Immature natural killer cell (primary cell): Measurements from ENCODE around the gene FAM53B. TPM values are rescaled to one million over a fixed set of nuclear protein-coding genes. Genes with fewer than 3 reads are reported as not detected.
A peak's percentile ranks its signal among the peaks of the same experiment; 100 is the strongest.

Experiments
- DNase-seq, 3 donors: peaks; one replicate each; pipeline ENCODE4 v3.0.0; 2022; ENCODE audit warnings: mixed read lengths in 1 of 3
- H3K27ac Mint-ChIP-seq, 6 donors: one replicate each; pipeline ENCODE4 v1.8.0; 2020; ENCODE audit warnings: mixed read lengths in 6 of 6, mild to moderate bottlenecking in 5 of 6, inconsistent platforms in 4 of 6, moderate library complexity in 3 of 6
- H3K27me3 Mint-ChIP-seq, 3 donors: one replicate each; pipeline ENCODE4 v1.8.0; 2020 to 2021; ENCODE audit warnings: low read depth in 3 of 3, mild to moderate bottlenecking in 3 of 3, mixed read lengths in 3 of 3, moderate library complexity in 3 of 3, inconsistent platforms in 1 of 3
- H3K36me3 Mint-ChIP-seq, 3 donors: one replicate each; pipeline ENCODE4 v1.8.0; 2020; ENCODE audit warnings: mixed read lengths in 3 of 3, inconsistent platforms in 2 of 3, mild to moderate bottlenecking in 2 of 3
- H3K4me1 Mint-ChIP-seq, 2 donors: one replicate each; pipeline ENCODE4 v1.8.0; 2020; ENCODE audit warnings: inconsistent platforms in 2 of 2, mild to moderate bottlenecking in 2 of 2, mixed read lengths in 2 of 2, moderate library complexity in 1 of 2
- H3K4me3 Mint-ChIP-seq, 5 donors: one replicate each; pipeline ENCODE4 v1.8.0; 2020; ENCODE audit warnings: mild to moderate bottlenecking in 5 of 5, mixed read lengths in 5 of 5, inconsistent platforms in 3 of 5, moderate library complexity in 3 of 5
- H3K9me3 Mint-ChIP-seq, 6 donors: one replicate each; pipeline ENCODE4 v1.8.0; 2020; ENCODE audit warnings: mild to moderate bottlenecking in 6 of 6, mixed read lengths in 6 of 6, inconsistent platforms in 4 of 6, moderate library complexity in 3 of 6
- polyA plus RNA-seq, 3 donors: library from polyadenylated mRNA; unstranded; fragments of 300-500 nt; fragmentation: Illumina TruSeq; gene quantifications; one replicate each; pipeline ENCODE4 v1.2.3, GENCODE V29; 2021

FAM53B gene
- polyA plus RNA-seq, 3 donors from 2014 or later, result 12.1 to 62.1 (median 23.8) TPM

- H3K36me3 Mint-ChIP-seq, result peaks cover 0 to 3% (median 0%) of the 10 kb centered on the region in 3 donors
- peak overlapping the region in 1 of 6 donors; percentile 67 for H3K27ac Mint-ChIP-seq
- no peaks in the 10 kb centered on the region for H3K9me3 Mint-ChIP-seq
- H3K27me3 Mint-ChIP-seq, result peaks cover 2 to 13% (median 11%) of the 10 kb centered on the region in 3 donors
- no peak for DNase-seq
- H3K4me3 Mint-ChIP-seq, result no peak overlapping the region
- no peaks in the 10 kb centered on the region for H3K4me1 Mint-ChIP-seq
Measured at GRCh38 chr10:124575107-124576035, 168.8 kb downstream of the FAM53B start.

- no peak for DNase-seq
- H3K27ac Mint-ChIP-seq, result no peak overlapping the region
Measured at GRCh38 chr10:124574456-124575070, 169.6 kb downstream of the FAM53B start.

GRCh38 chr10:124573726-124574455 lies 170.3 kb downstream of the FAM53B start:
- no peak for DNase-seq
- Mint-ChIP-seq H3K4me1 (no peaks in the 10 kb centered on the region), H3K36me3 (no peaks in the 10 kb centered on the region), H3K4me3 (no peak overlapping the region), H3K9me3 (no peaks in the 10 kb centered on the region), H3K27ac (no peak overlapping the region), H3K27me3 (peaks cover 2 to 13% (median 11%) of the 10 kb centered on the region in 3 donors)

More at GRCh38 chr10:124574456-124575070, 169.6 kb downstream of the FAM53B start:
- H3K27me3 Mint-ChIP-seq, result peaks cover 2 to 13% (median 8%) of the 10 kb centered on the region in 3 donors
- H3K36me3 Mint-ChIP-seq, result no peaks in the 10 kb centered on the region
- H3K4me1 Mint-ChIP-seq, result no peaks in the 10 kb centered on the region
- no peak overlapping the region for H3K4me3 Mint-ChIP-seq
- H3K9me3 Mint-ChIP-seq, result no peaks in the 10 kb centered on the region

- no peak overlapping the region for H3K4me3 Mint-ChIP-seq
- no peaks in the 10 kb centered on the region for H3K9me3 Mint-ChIP-seq
- H3K4me1 Mint-ChIP-seq, result no peaks in the 10 kb centered on the region
- H3K27ac Mint-ChIP-seq, result peak overlapping the region in 1 of 6 donors; percentile 71
- peaks cover 2 to 13% (median 11%) of the 10 kb centered on the region in 3 donors for H3K27me3 Mint-ChIP-seq
- DNase-seq, result no peak
- H3K36me3 Mint-ChIP-seq, result no peaks in the 10 kb centered on the region
Measured at GRCh38 chr10:124572751-124573150, 171.4 kb downstream of the FAM53B start.

DNA sequence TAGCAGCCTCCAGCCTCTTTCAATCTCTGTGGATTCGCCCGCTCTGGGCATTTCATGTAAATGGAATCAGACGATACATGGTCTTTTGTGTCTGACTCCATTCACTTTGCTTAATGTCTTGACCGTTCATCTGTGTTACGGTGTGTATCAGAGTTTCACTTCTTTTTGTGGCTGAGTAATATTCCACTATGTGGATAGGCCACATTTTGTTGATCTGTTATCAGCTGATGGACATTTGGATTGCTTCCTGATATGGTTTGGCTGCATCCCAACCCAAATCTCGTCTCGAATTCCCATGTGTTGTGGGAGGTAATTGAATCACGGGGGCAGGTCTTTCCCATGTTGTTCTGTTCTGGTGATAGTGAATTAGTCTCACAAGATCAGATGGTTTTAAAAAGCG lies 173.5 kb downstream of the FAM53B start:
- peak overlapping the region in 1 of 6 donors; percentile 5 for H3K27ac Mint-ChIP-seq
- no peak for DNase-seq
- H3K4me1 Mint-ChIP-seq, result no peaks in the 10 kb centered on the region
- no peaks in the 10 kb centered on the region for H3K9me3 Mint-ChIP-seq
- H3K4me3 Mint-ChIP-seq, result no peak overlapping the region
- H3K27me3 Mint-ChIP-seq, result peaks cover 4 to 13% (median 11%) of the 10 kb centered on the region in 3 donors
- peaks cover 0 to 3% (median 0%) of the 10 kb centered on the region in 3 donors for H3K36me3 Mint-ChIP-seq

DNA sequence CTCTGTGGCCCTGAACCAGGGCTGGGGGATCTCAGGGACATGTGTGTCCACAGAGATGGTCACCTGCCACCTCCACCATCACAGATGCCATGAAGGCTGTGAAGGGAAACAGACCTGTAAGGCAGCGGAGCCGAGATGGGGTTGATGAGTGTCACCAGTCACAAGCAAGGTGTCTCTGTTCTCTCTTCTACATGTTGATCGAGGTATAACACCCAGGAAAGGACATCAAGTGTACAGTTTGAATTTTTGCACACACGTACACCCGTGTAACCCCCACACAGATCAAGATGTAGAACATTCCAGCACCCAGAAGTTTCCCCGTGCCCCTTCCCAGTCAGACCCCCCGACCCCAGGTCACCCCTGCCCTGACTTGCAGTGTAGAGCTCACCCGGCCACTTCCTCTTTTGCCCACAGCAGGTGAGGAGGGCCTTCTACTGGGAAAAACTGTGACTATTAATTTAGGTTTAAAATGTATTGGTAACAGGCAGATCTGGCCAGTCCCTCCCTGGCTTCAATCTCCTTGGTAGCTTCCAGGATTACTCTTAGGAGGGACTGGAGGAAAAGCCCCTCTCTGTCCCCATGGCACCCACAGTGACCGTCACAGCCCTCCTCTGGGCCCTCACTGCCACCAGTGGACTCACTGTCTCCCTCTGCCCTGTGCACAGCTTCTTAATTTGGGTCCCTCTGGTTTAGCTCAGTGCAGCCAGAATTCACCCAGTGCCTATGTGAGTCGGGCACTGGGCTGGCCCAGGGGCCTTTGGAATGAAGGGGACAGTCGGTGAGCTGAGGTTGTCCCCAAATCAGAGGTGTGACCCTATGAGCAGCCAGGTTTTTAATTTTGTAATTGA lies 174.3 kb downstream of the FAM53B start:
- DNase-seq, result no peak
- Mint-ChIP-seq H3K27me3 (peaks cover 4 to 15% (median 8%) of the 10 kb centered on the region in 3 donors), H3K36me3 (peaks cover 0 to 3% (median 0%) of the 10 kb centered on the region in 3 donors), H3K4me3 (no peak overlapping the region), H3K4me1 (no peaks in the 10 kb centered on the region), H3K27ac (peak overlapping the region in 2 of 6 donors; percentile 0 to 70), H3K9me3 (no peaks in the 10 kb centered on the region)

Other genes with a start within 250 kb of the FAM53B start
- 10 to 100 TPM; 15.9 to 24.0 (median 18.5) TPM for gene EEF1AKMT2, start 47.5 kb upstream of the FAM53B start, polyA plus RNA-seq
- gene ABRAXAS2, start 57.4 kb upstream of the FAM53B start, polyA plus RNA-seq, result 10 to 100 TPM in 1 of 3 donors, 1 to 10 TPM in 2; 6.8 to 12.2 (median 8.7) TPM
- 1 to 10 TPM; 3.8 to 7.1 (median 5.6) TPM for gene ZRANB1, start 197.7 kb upstream of the FAM53B start, polyA plus RNA-seq